Endothelial cell (in vitro differentiated cells): Measurements from ENCODE around the gene WNT5B. TPM values are rescaled to one million over a fixed set of nuclear protein-coding genes. Genes with fewer than 3 reads are reported as not detected.

ENCODE experiments used
- DNase-seq: peaks from one replicate; pipeline ENCODE4 v3.0.0; 2021; ENCODE audit warnings: low spot score
- H3K27ac Mint-ChIP-seq: one replicate; pipeline ENCODE4 v1.8.0; 2021; ENCODE audit warnings: mixed read lengths, inconsistent platforms; ENCODE audit not compliant: unreplicated experiment
- H3K27me3 Mint-ChIP-seq: one replicate; pipeline ENCODE4 v1.8.0; 2021; ENCODE audit warnings: mild to moderate bottlenecking, moderate library complexity, mixed read lengths, inconsistent platforms; ENCODE audit not compliant: unreplicated experiment
- H3K36me3 Mint-ChIP-seq: one replicate; pipeline ENCODE4 v1.8.0; 2021; ENCODE audit warnings: mild to moderate bottlenecking, low read depth, mixed read lengths, inconsistent platforms; ENCODE audit not compliant: unreplicated experiment
- H3K4me1 Mint-ChIP-seq: one replicate; pipeline ENCODE4 v1.8.0; 2021; ENCODE audit warnings: mild to moderate bottlenecking, mixed read lengths, inconsistent platforms; ENCODE audit not compliant: unreplicated experiment
- H3K4me3 Mint-ChIP-seq: one replicate; pipeline ENCODE4 v1.8.0; 2021; ENCODE audit warnings: mild to moderate bottlenecking, mixed read lengths, inconsistent platforms; ENCODE audit not compliant: unreplicated experiment
- H3K9me3 Mint-ChIP-seq: one replicate; pipeline ENCODE4 v1.8.0; 2021; ENCODE audit warnings: mixed read lengths, inconsistent platforms; ENCODE audit not compliant: unreplicated experiment
- CTCF ChIP-seq: fragments of 200-600 bp; sonication (generic); IDR thresholded peaks from one replicate; pipeline ENCODE4 v1.5.0; 2021; ENCODE audit warnings: antibody characterized with exemption; ENCODE audit not compliant: unreplicated experiment
- total RNA-seq: library from RNA; stranded (reverse); fragmentation: NEBNext Ultra II Directional; extraction: Animal tissue kit (Norgen Biotek cat#: 25700); gene quantifications from one replicate; pipeline ENCODE4 v1.2.1, GENCODE V29; 2021; ENCODE audit not compliant: unreplicated experiment

Gene WNT5B
- total RNA-seq, 1 donor from 2014 or later, result 7.5 TPM

DNA sequence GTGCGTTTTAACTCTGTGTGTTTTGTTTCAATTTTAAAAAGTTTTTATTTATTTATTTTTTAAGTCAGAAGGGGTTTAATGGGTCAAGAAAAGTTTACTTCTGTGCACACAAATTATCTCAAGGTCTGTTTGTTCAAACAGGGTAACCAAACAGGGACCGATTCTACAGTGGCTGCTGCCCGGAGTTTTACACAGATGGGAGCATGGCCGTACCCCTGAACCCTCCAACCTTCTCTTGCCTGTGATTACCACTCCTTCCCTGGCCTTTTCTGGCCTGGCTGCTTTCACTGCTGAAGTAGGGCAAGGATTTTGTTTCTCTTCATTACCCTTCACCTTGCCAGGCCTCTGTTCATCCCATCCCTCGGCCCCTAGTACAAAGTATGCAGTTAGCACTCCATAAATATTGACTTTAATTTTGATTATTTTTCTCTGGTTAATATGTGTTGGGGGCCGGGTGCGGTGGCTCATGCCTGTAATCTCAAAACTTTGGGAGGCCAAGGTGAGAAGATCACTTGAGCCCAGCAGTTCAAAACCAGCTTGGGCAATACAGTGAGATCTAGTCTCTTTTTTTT lies 18.9 kb upstream of the WNT5B start:
- Mint-ChIP-seq H3K4me1 (peaks cover 8% of the 10 kb centered on the region), H3K27me3 (peaks cover 1% of the 10 kb centered on the region), H3K9me3 (no peaks in the 10 kb centered on the region), H3K4me3 (no peak overlapping the region), H3K27ac (no peak overlapping the region), H3K36me3 (no peaks in the 10 kb centered on the region)
- no peak for TF ChIP-seq CTCF
- no peak for DNase-seq

- Mint-ChIP-seq H3K4me1 (no peaks in the 10 kb centered on the region), H3K4me3 (no peak overlapping the region), H3K36me3 (no peaks in the 10 kb centered on the region), H3K27me3 (no peaks in the 10 kb centered on the region), H3K27ac (no peak overlapping the region), H3K9me3 (no peaks in the 10 kb centered on the region)
- DNase-seq, result no peak
- no peak for TF ChIP-seq CTCF
Measured at GRCh38 chr12:1611803-1612572, 17.0 kb upstream of the WNT5B start.

- H3K27ac Mint-ChIP-seq, result no peak overlapping the region
- H3K9me3 Mint-ChIP-seq, result no peaks in the 10 kb centered on the region
- H3K4me1 Mint-ChIP-seq, result no peaks in the 10 kb centered on the region
- no peaks in the 10 kb centered on the region for H3K27me3 Mint-ChIP-seq
- no peak for DNase-seq
- no peak for TF ChIP-seq CTCF
- H3K36me3 Mint-ChIP-seq, result no peaks in the 10 kb centered on the region
- no peak overlapping the region for H3K4me3 Mint-ChIP-seq
Measured at GRCh38 chr12:1613860-1614259, 15.2 kb upstream of the WNT5B start.

GRCh38 chr12:1614360-1614759 lies 14.7 kb upstream of the WNT5B start:
- Mint-ChIP-seq H3K4me1 (peaks cover 4% of the 10 kb centered on the region), H3K9me3 (no peaks in the 10 kb centered on the region), H3K27ac (no peak overlapping the region), H3K36me3 (no peaks in the 10 kb centered on the region), H3K27me3 (no peaks in the 10 kb centered on the region), H3K4me3 (no peak overlapping the region)
- no peak for TF ChIP-seq CTCF
- DNase-seq, result no peak
